ENCODE measurements around the gene CFAP46. TPM values are rescaled to one million over a fixed set of nuclear protein-coding genes. Genes with fewer than 3 reads are reported as not detected.

The CFAP46 gene
- total RNA-seq, 2 donors from 2014 or later = 0.45 TPM; not detected in 1

DNA sequence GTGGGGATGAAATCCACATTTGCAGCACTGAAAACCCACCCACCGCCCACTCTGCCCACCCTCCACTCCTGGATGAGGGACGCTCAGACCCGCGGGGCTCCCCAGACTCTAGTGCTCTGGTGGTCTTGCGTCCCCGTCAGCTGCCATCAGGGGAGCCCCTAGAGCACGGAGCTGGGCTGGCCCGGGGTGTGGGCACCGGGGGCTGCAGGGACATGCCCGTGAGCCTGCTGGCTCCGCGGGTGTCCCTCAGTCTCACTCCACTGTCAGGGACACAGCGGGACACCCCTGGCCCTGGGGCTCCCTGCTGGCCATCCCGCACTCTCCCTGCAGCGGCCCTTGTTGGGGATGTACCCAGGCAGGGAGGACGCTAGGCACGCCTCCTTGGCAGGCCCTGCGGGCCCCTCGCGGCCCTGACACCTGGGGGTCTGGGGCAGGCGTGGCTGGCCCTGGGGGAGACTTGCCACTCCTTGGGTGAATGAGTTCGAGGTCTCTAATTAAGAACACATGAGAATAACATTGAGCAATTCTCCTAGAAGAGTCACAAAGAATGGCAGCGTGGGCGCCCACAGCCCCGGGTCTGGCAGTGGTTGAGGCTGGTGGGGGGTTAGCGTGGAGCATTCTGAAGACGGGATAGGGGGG lies 64.2 kb downstream of the CFAP46 start:
- no peak for ATAC-seq
- DNase-seq (ENCODE audit: low spot score in 2 of 2) = peak in 1 of 2 donors; percentile 50
- Mint-ChIP-seq H3K9me3 (peaks cover 0 to 5% of the 10 kb centered on the region in 2 donors), H3K27ac (no peak overlapping the region), H3K36me3 (peaks cover 0 to 4% of the 10 kb centered on the region in 2 donors)

DNA sequence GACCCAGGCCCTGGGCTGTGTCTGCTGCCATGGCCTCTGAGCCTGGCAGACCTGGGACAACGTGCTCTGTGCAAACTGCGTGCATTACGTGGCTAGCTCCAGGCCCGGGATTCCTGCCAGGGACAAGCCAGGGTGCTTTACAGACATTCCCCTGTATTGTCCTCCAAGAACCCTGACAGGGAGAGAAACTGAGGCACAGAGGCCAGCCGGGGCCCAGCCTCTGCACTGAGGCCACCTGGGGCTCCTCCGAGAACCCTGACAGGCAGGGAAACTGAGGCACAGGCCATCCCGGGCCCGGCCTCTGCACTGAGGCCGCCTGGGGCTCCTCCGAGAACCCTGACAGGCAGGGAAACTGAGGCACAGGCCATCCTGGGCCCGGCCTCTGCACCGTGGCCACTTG lies 64.9 kb downstream of the CFAP46 start:
- H3K9me3 Mint-ChIP-seq = peaks cover 0 to 5% of the 10 kb centered on the region in 2 donors
- H3K36me3 Mint-ChIP-seq = peaks cover 0 to 4% of the 10 kb centered on the region in 2 donors
- ATAC-seq = no peak
- no peak overlapping the region for H3K27ac Mint-ChIP-seq
- DNase-seq (ENCODE audit: low spot score in 2 of 2) = peak in 1 of 2 donors; percentile 37

DNA sequence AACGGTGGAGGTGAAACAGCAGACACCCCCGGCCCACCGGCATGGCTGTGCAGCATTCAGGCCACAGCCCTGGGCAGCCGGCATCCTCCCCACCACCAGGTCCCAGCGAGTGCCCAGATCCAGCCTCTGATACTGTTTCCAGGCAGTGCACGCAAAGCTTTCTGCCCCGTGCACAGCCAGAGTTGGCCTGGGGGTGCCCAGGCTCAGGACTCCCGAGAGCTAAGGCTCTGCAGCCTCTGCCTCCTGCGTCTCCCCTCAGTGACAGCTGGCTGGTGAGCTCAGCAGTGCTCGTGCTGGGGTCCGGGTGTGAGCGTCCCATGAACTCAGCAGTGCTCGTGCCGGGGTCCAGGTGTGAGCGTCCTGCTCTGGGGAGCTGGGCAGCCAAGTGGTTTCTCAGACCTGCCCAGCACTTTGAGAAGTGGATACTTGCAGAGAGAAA lies 65.4 kb downstream of the CFAP46 start:
- no peak overlapping the region for H3K27ac Mint-ChIP-seq
- peaks cover 0 to 5% of the 10 kb centered on the region in 2 donors for H3K9me3 Mint-ChIP-seq
- peak in 1 of 2 donors; percentile 38 for DNase-seq (ENCODE audit: low spot score in 2 of 2)
- peaks cover 0 to 4% of the 10 kb centered on the region in 2 donors for H3K36me3 Mint-ChIP-seq
- no peak for ATAC-seq

DNA sequence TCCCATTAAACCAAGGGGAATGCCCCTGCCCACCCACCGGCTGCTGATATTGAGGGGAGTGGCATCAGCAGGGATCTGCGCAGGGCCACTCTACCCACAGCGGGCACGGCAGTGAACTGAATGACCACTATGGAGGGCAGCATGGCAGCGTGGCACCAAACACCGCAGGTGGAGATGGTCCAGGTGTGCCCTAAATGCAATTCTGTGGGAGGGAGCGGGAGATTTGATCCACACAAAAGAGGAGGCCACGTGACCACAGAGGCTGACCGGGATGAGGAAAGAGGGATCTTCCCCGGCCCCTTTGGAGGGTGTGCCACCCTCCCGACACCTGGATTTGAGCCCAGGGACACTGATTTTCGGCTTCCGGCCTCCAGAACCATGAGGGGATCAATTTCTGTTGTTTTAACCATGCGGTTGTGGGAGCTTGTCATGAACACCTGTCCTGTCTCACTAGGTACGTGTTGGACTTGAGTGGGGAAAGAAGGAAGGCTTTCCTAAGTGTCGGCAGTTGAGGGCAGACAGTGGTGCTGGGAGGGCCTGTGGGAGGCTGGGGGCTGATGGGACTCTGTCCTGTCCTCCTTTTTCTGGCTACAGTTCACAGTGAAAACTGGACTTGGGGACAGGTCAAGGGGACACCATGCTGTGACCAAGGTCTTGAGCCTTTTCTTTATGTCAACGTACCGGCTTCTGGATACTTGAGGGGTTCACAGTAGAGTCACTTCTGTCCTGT lies 66.1 kb downstream of the CFAP46 start:
- peaks cover 0 to 5% of the 10 kb centered on the region in 2 donors for H3K9me3 Mint-ChIP-seq
- ATAC-seq = no peak
- H3K27ac Mint-ChIP-seq = no peak overlapping the region
- peak in 1 of 2 donors; percentile 37 for DNase-seq (ENCODE audit: low spot score in 2 of 2)
- H3K36me3 Mint-ChIP-seq = peaks cover 0 to 4% of the 10 kb centered on the region in 2 donors

- peaks cover 0 to 5% of the 10 kb centered on the region in 2 donors for H3K9me3 Mint-ChIP-seq
- no peak overlapping the region for H3K27ac Mint-ChIP-seq
- H3K36me3 Mint-ChIP-seq = peaks cover 0 to 4% of the 10 kb centered on the region in 2 donors
- no peak for ATAC-seq
- DNase-seq (ENCODE audit: low spot score in 2 of 2) = peak in 1 of 2 donors; percentile 21
These were observed 66.9 kb downstream of the CFAP46 start for GRCh38 chr10:132875435-132875834.

DNA sequence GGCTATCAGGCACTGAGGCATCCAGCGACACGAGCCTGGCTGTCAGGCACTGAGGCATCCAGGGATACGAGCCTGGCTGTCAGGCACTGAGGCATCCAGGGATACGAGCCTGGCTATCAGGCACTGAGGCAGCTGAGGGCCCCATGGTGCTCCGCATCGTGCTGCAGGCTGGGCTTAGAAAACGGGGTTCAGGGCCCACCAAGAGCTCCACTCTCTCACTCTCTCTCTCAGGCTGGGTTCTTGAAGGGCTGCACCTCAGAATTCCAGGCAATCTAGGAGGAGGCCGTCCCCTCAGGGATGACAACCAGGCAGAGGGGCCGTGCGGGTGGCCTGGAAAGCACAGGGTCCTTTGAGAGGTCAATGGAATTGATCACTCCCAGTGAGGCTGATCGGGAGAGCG lies 69.0 kb downstream of the CFAP46 start:
- no peak overlapping the region for H3K27ac Mint-ChIP-seq
- peaks cover 0 to 8% of the 10 kb centered on the region in 2 donors for H3K9me3 Mint-ChIP-seq
- no peak for ATAC-seq
- peaks cover 0 to 4% of the 10 kb centered on the region in 2 donors for H3K36me3 Mint-ChIP-seq
- peak in 1 of 2 donors; percentile 44 for DNase-seq (ENCODE audit: low spot score in 2 of 2)

GRCh38 chr10:132872658-132873057 lies 69.7 kb downstream of the CFAP46 start:
- DNase-seq (ENCODE audit: low spot score in 2 of 2) = peak in 1 of 2 donors; percentile 40
- ATAC-seq = no peak
- H3K9me3 Mint-ChIP-seq = peaks cover 0 to 8% of the 10 kb centered on the region in 2 donors
- peaks cover 0 to 4% of the 10 kb centered on the region in 2 donors for H3K36me3 Mint-ChIP-seq
- no peak overlapping the region for H3K27ac Mint-ChIP-seq

- Mint-ChIP-seq H3K9me3 (peaks cover 0 to 7% of the 10 kb centered on the region in 2 donors), H3K36me3 (peaks cover 0 to 4% of the 10 kb centered on the region in 2 donors), H3K27ac (no peak overlapping the region)
- ATAC-seq (no peak), DNase-seq (ENCODE audit: low spot score in 2 of 2) (peak in 1 of 2 donors; percentile 18)
These were observed 71.9 kb downstream of the CFAP46 start for GRCh38 chr10:132870426-132870825.

GRCh38 chr10:132869621-132870020 lies 72.7 kb downstream of the CFAP46 start:
- DNase-seq (ENCODE audit: low spot score in 2 of 2) (peak in 1 of 2 donors; percentile 28), ATAC-seq (no peak)
- Mint-ChIP-seq H3K36me3 (no peaks in the 10 kb centered on the region), H3K9me3 (peaks cover 0 to 3% of the 10 kb centered on the region in 2 donors), H3K27ac (no peak overlapping the region)

GRCh38 chr10:132868995-132869394 lies 73.4 kb downstream of the CFAP46 start:
- no peak for ATAC-seq
- DNase-seq (ENCODE audit: low spot score in 2 of 2) = peak in 1 of 2 donors; percentile 53
- no peak overlapping the region for H3K27ac Mint-ChIP-seq
- peaks cover 0 to 3% of the 10 kb centered on the region in 2 donors for H3K9me3 Mint-ChIP-seq
- H3K36me3 Mint-ChIP-seq = no peaks in the 10 kb centered on the region

DNA sequence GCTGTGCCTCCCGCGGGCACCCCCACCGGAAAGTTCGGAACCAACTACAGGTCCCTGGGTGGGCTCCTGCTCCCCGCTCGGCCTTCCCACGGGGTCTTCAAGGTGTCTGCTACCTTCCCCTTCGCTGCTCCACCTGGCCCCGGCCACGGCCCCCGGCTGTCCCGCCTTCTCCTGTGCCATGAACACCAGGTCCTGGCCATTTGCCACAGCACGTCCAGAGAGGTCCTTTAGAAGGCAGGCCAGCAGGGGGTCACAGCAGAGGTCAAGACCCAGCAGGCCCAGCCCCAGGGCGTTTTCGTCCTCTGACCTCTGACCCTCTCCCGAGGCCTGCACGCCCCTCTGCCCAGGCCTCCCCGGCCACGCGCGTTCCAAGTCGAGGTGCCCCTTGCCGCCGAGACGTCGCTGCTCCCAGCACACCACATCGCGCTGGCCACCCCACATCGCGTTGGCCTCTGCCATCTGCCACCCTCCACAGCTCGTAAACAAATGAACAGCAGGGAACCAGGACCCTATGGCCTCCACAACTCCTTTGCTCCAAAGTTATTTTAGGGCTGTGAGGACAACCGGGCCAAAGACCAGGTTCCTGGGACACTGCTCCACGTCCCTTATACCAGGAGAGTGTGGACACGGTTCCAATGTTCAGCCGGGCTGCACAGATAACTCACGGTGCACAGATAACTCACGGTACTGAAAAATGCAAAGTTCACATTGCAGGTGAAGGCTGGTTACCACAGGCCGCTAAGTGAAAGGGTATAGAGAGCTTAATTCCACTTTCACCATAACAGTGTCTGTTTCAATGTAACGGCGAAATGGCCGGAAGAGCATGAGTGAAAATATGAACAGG lies 74.3 kb downstream of the CFAP46 start:
- peak in 1 of 2 donors; percentile 50 for DNase-seq (ENCODE audit: low spot score in 2 of 2)
- H3K36me3 Mint-ChIP-seq = no peaks in the 10 kb centered on the region
- H3K27ac Mint-ChIP-seq = no peak overlapping the region
- peaks cover 0 to 3% of the 10 kb centered on the region in 2 donors for H3K9me3 Mint-ChIP-seq
- ATAC-seq = no peak

GRCh38 chr10:132866601-132867381 lies 75.6 kb downstream of the CFAP46 start:
- ATAC-seq = no peak
- Mint-ChIP-seq H3K9me3 (peaks cover 0 to 3% of the 10 kb centered on the region in 2 donors), H3K27ac (no peak overlapping the region), H3K36me3 (no peaks in the 10 kb centered on the region)
- peak in 1 of 2 donors; percentile 49 for DNase-seq (ENCODE audit: low spot score in 2 of 2)

GRCh38 chr10:132865851-132866600 lies 76.3 kb downstream of the CFAP46 start:
- Mint-ChIP-seq H3K9me3 (peaks cover 0 to 3% of the 10 kb centered on the region in 2 donors), H3K36me3 (no peaks in the 10 kb centered on the region), H3K27ac (no peak overlapping the region)
- ATAC-seq (no peak), DNase-seq (ENCODE audit: low spot score in 2 of 2) (peak in 1 of 2 donors; percentile 42)

DNA sequence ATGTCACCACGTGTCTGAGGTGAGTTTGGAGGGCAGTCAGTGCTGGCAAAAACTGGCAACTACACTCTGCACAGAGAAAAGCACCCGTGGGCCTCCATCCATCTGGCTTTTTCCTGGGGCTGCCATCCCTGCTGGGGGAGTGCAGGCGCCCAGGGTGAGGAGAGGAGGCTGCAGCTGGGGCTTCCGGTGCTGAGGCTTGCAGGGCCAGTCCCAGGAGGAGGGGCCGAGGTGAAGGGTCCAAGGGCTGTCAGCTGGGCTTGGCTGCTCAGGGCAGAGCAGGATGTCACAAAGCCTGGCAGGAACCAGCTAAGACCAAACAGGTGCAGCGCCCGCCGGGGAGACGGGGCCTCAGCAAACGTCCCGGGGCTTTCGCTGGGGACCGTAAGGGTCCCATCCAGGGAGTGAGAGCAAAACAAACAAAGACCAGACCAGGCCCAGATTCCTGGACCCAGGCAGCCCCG lies 77.2 kb downstream of the CFAP46 start:
- DNase-seq (ENCODE audit: low spot score in 2 of 2) (peak in 1 of 2 donors; percentile 30), ATAC-seq (peak in 1 of 2 donors; percentile 18)
- H3K27ac Mint-ChIP-seq = no peak overlapping the region

More for the DNA sequence above, 77.2 kb downstream of the CFAP46 start:
- Mint-ChIP-seq H3K9me3 (peaks cover 0 to 3% of the 10 kb centered on the region in 2 donors), H3K36me3 (no peaks in the 10 kb centered on the region)
